Spleen (tissue), 7 donors: ENCODE results near the gene MYO7A.

Experiments
- POLR2A ChIP-seq, 3 donors: fragments of 450-650 bp; IDR thresholded peaks; one replicate each; pipeline ENCODE4 v1.5.1; 2017; ENCODE audit warnings: antibody characterized with exemption in 3 of 3, mild to moderate bottlenecking in 1 of 3
- POLR2AphosphoS5 ChIP-seq, 3 donors: sonication (generic); formaldehyde crosslinking; IDR thresholded peaks; one replicate each; pipeline ENCODE4 v1.5.1; 2017; ENCODE audit warnings: antibody characterized with exemption in 3 of 3
- TF ChIP-seq, protein P1 (sequence below), 11 experiments: fragments of 200-600 bp in 7 of 11; fragments of 450-650 bp in 4 of 11; sonication (generic) in 4 of 11; IDR thresholded peaks in 8 of 11; conservative IDR thresholded peaks in 3 of 11; 1 replicate in 7 of 11; 2 replicates in 4 of 11; pipeline versions ENCODE4 v1.4.0 to v1.8.0; 2016 to 2021; ENCODE audit warnings: antibody characterized with exemption in 11 of 11, inconsistent platforms in 4 of 11, mild to moderate bottlenecking in 1 of 11
- donor health status: DM: no; HTN: no; CAD: no; lungs with moderate emphysema.
- donor health status: DM: no; HTN: no; CAD: no.
- donor health status: DM: no; HTN: no; CAD: no.

DNA sequence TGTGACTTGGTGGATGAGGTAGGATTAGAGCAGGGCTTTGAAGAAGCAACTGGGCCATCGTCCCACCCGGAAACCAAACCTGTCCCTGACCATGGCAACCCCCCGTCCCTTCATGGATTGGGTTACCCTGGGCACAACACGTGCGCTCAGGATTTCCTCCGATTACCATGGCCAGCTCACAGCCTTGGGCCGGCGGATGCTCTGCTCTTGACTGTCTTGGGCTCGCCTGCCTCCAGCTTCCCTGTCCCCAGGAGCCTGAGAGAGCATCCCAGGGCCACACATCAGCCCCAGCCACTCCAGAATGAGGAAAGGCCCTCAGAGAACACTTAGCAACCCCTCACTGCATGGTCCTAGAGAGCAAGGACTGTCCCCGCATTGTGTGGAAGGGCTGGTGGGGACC lies 22.8 kb downstream of the MYO7A start:
- TF ChIP-seq, protein P1, sequence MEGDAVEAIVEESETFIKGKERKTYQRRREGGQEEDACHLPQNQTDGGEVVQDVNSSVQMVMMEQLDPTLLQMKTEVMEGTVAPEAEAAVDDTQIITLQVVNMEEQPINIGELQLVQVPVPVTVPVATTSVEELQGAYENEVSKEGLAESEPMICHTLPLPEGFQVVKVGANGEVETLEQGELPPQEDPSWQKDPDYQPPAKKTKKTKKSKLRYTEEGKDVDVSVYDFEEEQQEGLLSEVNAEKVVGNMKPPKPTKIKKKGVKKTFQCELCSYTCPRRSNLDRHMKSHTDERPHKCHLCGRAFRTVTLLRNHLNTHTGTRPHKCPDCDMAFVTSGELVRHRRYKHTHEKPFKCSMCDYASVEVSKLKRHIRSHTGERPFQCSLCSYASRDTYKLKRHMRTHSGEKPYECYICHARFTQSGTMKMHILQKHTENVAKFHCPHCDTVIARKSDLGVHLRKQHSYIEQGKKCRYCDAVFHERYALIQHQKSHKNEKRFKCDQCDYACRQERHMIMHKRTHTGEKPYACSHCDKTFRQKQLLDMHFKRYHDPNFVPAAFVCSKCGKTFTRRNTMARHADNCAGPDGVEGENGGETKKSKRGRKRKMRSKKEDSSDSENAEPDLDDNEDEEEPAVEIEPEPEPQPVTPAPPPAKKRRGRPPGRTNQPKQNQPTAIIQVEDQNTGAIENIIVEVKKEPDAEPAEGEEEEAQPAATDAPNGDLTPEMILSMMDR (IDR thresholded peaks at IDR 0.05 in 8 of 11, conservative IDR thresholded peaks at IDR 0.05 in 3 of 11): no peak
- TF ChIP-seq POLR2AphosphoS5 (IDR thresholded peaks at IDR 0.05) (peak; percentile 39 to 80 (median 42)), POLR2A (IDR thresholded peaks at IDR 0.05) (no peak)
